ENCODE data around the gene EHD3.

- no peak for TF ChIP-seq POLR2A (IDR thresholded peaks at IDR 0.05; ENCODE audit: low read length)
- no peak for TF ChIP-seq GATA1 (IDR thresholded peaks at IDR 0.05; ENCODE audit: low read depth, low read length)
Observed at GRCh38 chr2:31282634-31283033, 48.7 kb downstream of the EHD3 start.
